ENCODE data around the gene PERM1.

DNA sequence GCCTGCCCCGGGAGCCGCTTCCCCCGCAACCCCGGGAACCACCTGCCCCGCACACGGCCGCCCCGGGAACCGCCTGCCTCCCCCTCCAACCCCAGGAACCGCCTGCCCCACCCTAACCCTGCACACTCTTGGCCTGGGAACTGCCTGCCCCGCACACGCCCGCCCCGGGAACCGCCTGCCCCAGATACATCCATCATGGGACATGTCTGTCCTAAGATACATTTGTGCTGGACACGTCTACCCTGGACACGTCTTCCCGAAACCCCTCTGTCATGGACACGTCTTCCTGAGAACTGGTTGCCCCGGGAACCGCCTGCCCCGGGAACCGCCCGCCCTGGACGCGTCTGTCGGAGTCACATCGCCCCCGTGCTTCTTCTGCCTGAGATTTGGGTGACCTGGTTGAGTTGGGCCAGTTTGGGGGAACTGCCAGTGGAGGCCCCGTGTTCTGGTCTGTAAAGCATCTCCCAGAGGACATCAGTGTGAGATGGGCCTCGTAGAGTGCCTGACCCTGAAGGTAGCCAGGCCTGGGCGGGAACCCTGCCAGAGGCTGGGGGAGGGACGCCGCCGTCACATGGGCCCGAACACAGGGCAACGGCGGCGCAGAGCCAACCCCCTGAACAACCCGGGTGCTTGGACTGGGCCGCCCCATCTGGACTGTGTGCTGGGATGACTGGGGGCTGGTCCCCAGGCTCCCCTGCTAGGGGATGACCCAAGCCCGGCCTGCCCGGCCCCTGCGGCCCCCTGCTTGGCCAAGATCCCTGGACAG lies 3.6 kb downstream of the PERM1 start:
- TF ChIP-seq EZH2 (IDR thresholded peaks at IDR 0.05; ENCODE audit: low read depth, low read length, severe bottlenecking) (no peak), SP4 (IDR thresholded peaks at IDR 0.05; ENCODE audit: low read length) (no peak), EGR1 (IDR thresholded peaks at IDR 0.05; ENCODE audit: borderline replicate concordance, low read depth, low read length) (no peak)
- TF ChIP-seq, protein P1, sequence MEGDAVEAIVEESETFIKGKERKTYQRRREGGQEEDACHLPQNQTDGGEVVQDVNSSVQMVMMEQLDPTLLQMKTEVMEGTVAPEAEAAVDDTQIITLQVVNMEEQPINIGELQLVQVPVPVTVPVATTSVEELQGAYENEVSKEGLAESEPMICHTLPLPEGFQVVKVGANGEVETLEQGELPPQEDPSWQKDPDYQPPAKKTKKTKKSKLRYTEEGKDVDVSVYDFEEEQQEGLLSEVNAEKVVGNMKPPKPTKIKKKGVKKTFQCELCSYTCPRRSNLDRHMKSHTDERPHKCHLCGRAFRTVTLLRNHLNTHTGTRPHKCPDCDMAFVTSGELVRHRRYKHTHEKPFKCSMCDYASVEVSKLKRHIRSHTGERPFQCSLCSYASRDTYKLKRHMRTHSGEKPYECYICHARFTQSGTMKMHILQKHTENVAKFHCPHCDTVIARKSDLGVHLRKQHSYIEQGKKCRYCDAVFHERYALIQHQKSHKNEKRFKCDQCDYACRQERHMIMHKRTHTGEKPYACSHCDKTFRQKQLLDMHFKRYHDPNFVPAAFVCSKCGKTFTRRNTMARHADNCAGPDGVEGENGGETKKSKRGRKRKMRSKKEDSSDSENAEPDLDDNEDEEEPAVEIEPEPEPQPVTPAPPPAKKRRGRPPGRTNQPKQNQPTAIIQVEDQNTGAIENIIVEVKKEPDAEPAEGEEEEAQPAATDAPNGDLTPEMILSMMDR (IDR thresholded peaks at IDR 0.05; ENCODE audit: control extremely low read depth in 1 of 3, insufficient read depth in 1 of 3, low read depth in 1 of 3, low read length in 3 of 3): no peak
